Neural cell (in vitro differentiated cells): Measurements from ENCODE around the gene TMEM50B. TPM values are rescaled to one million over a fixed set of nuclear protein-coding genes. Genes with fewer than 3 reads are reported as not detected.
"Not testable (repeated sequence)": the region's sequence is repeated elsewhere in the genome, so short reads cannot be mapped to it uniquely, and the experiment has no call there.

Experiments used
- H2AFZ ChIP-seq: fragments of 200-600, 300-800 bp; sonication (generic), shearing (Covaris generic); 2 replicates; pipeline ENCODE4 v1.6.0; 2014; ENCODE audit warnings: low read depth, mild to moderate bottlenecking, antibody characterized with exemption, low read length, moderate library complexity
- H3F3A ChIP-seq: fragments of 200-600 bp; shearing (Covaris generic); 2 replicates; pipeline ENCODE4 v1.6.1; 2016; ENCODE audit warnings: mild to moderate bottlenecking, moderate library complexity, mixed read lengths, antibody characterized with exemption, low read length; ENCODE audit not compliant: insufficient read depth, poor library complexity, severe bottlenecking
- H3K27ac ChIP-seq: fragments of 200-600, 300-800 bp; sonication (generic), shearing (Covaris generic); 2 replicates; pipeline ENCODE4 v1.5.1; 2014; ENCODE audit warnings: mild to moderate bottlenecking, low read length, moderate library complexity
- H3K27me3 ChIP-seq: fragments of 300-800, 200-600 bp; sonication (generic), shearing (Covaris generic); 2 replicates; pipeline ENCODE4 v1.6.0; 2014; ENCODE audit warnings: mild to moderate bottlenecking, low read depth, low read length, moderate library complexity; ENCODE audit not compliant: insufficient read depth
- H3K36me3 ChIP-seq: fragments of 300-800, 200-600 bp; sonication (generic), shearing (Covaris generic); 2 replicates; pipeline ENCODE4 v1.5.1; 2014; ENCODE audit warnings: mild to moderate bottlenecking, antibody characterized with exemption, low read length, moderate library complexity; ENCODE audit not compliant: insufficient read depth
- H3K4me2 ChIP-seq: fragments of 300-800, 200-600 bp; sonication (generic), shearing (Covaris generic); 2 replicates; pipeline ENCODE4 v1.6.0; 2014; ENCODE audit warnings: mild to moderate bottlenecking, low read length
- H3K4me3 ChIP-seq: fragments of 300-800, 200-600 bp; sonication (generic), shearing (Covaris generic); 2 replicates; pipeline ENCODE4 v1.5.1; 2014; ENCODE audit warnings: mild to moderate bottlenecking, low read length, moderate library complexity
- H3K79me2 ChIP-seq: fragments of 200-600 bp; shearing (Covaris generic); replicated peaks from 2 replicates; pipeline ENCODE4 v1.6.0; 2014; ENCODE audit warnings: mild to moderate bottlenecking, low read length, moderate library complexity; ENCODE audit not compliant: insufficient read depth
- H3K9ac ChIP-seq: fragments of 300-800, 200-600 bp; sonication (generic), shearing (Covaris generic); 2 replicates; pipeline ENCODE4 v1.6.1; 2016; ENCODE audit warnings: mild to moderate bottlenecking, low read length, mixed read lengths
- H3K9me2 ChIP-seq: fragments of 200-600 bp; shearing (Covaris generic); 2 replicates; pipeline ENCODE4 v1.6.1; 2016; ENCODE audit warnings: mild to moderate bottlenecking, low read length, mixed read lengths; ENCODE audit not compliant: insufficient read depth
- H3K9me3 ChIP-seq: fragments of 200-600, 300-800 bp; sonication (generic), shearing (Covaris generic); 2 replicates; pipeline ENCODE4 v1.6.1; 2016; ENCODE audit warnings: mild to moderate bottlenecking, mixed run types, low read length, moderate library complexity, mixed read lengths
- H4K20me1 ChIP-seq: fragments of 200-600 bp; shearing (Covaris generic); 2 replicates; pipeline ENCODE4 v1.6.1; 2016; ENCODE audit warnings: mild to moderate bottlenecking, mixed run types; ENCODE audit not compliant: insufficient read depth
- CTCF ChIP-seq: fragments of 450-650 bp; IDR thresholded peaks from 2 replicates; pipeline ENCODE4 v1.5.1; 2014; ENCODE audit warnings: antibody characterized with exemption, mild to moderate bottlenecking, moderate library complexity; ENCODE audit not compliant: poor library complexity, severe bottlenecking
- EP300 ChIP-seq: fragments of 450-650 bp; conservative IDR thresholded peaks from 2 replicates; pipeline ENCODE4 v1.6.1; 2014; ENCODE audit warnings: antibody characterized with exemption, mild to moderate bottlenecking, moderate library complexity; ENCODE audit not compliant: poor library complexity, severe bottlenecking
- EZH2 ChIP-seq: fragments of 200-600, 300-800 bp; shearing (Covaris generic), sonication (generic); IDR thresholded peaks from 2 replicates; pipeline ENCODE4 v1.6.1; 2014; ENCODE audit warnings: antibody characterized with exemption, low read length, borderline replicate concordance, mild to moderate bottlenecking; ENCODE audit not compliant: insufficient read depth, poor library complexity, severe bottlenecking
- MXI1 ChIP-seq: fragments of 450-650 bp; conservative IDR thresholded peaks from 2 replicates; pipeline ENCODE4 v1.6.1; 2014; ENCODE audit warnings: antibody characterized with exemption, mild to moderate bottlenecking; ENCODE audit not compliant: poor library complexity, severe bottlenecking
- POLR2AphosphoS5 ChIP-seq: IDR thresholded peaks from 2 replicates; pipeline ENCODE4 v1.6.1; 2012
- RAD21 ChIP-seq: fragments of 450-650 bp; conservative IDR thresholded peaks from 2 replicates; pipeline ENCODE4 v1.6.1; 2014; ENCODE audit warnings: antibody characterized with exemption, mild to moderate bottlenecking, moderate library complexity
- REST ChIP-seq: IDR thresholded peaks from 2 replicates; pipeline ENCODE4 v1.6.1; 2012; ENCODE audit warnings: borderline replicate concordance
- SMC3 ChIP-seq: fragments of 450-650 bp; conservative IDR thresholded peaks from 2 replicates; pipeline ENCODE4 v1.6.1; 2014; ENCODE audit warnings: antibody characterized with exemption, mild to moderate bottlenecking, moderate library complexity; ENCODE audit not compliant: poor library complexity
- TAF1 ChIP-seq: IDR thresholded peaks from 2 replicates; pipeline ENCODE4 v1.6.1; 2012; ENCODE audit warnings: low read depth
- polyA plus RNA-seq: library from polyadenylated mRNA; depleted of rRNA; stranded (reverse); fragments of >200 nt; gene quantifications from 2 replicates; pipeline ENCODE4 v1.2.3, GENCODE V29; 2014

TMEM50B gene
- polyA plus RNA-seq, 1 donor from 2014 or later: 69.4 TPM

GRCh38 chr21:33473344-33473743, 6.4 kb downstream of the TMEM50B start:
- H3K9ac ChIP-seq: no peak overlapping the region
- H2AFZ ChIP-seq: no peak overlapping the region
- H3K27ac ChIP-seq: no peak overlapping the region
- H3K36me3 ChIP-seq: no peaks in the 10 kb centered on the region
- H3K9me2 ChIP-seq: no peaks in the 10 kb centered on the region
- H3F3A ChIP-seq: no peaks in the 10 kb centered on the region
- no peaks in the 10 kb centered on the region for H3K9me3 ChIP-seq
- H3K4me2 ChIP-seq: no peak overlapping the region
- no peak for TF ChIP-seq SMC3
- no peak for TF ChIP-seq TAF1
- no peak for TF ChIP-seq EZH2
- no peak for TF ChIP-seq POLR2AphosphoS5
- TF ChIP-seq EP300: no peak
- no peak for TF ChIP-seq REST
- no peak for TF ChIP-seq CTCF
- no peak for TF ChIP-seq MXI1
- no peak for TF ChIP-seq RAD21
- H3K27me3 ChIP-seq: no peaks in the 10 kb centered on the region
- no peak overlapping the region for H3K4me3 ChIP-seq
- no peaks in the 10 kb centered on the region for H4K20me1 ChIP-seq
- H3K79me2 ChIP-seq: peaks cover 26% of the 10 kb centered on the region

GRCh38 chr21:33470701-33471100, 9.1 kb downstream of the TMEM50B start:
- Histone ChIP-seq H2AFZ (no peak overlapping the region), H3F3A (no peaks in the 10 kb centered on the region), H3K4me2 (no peak overlapping the region), H3K36me3 (no peaks in the 10 kb centered on the region), H3K27me3 (no peaks in the 10 kb centered on the region), H3K9me3 (no peaks in the 10 kb centered on the region), H3K4me3 (no peak overlapping the region), H3K79me2 (peaks cover 20% of the 10 kb centered on the region), H4K20me1 (no peaks in the 10 kb centered on the region), H3K27ac (no peak overlapping the region), H3K9ac (no peak overlapping the region), H3K9me2 (no peaks in the 10 kb centered on the region)
- TF ChIP-seq TAF1: no peak
- TF ChIP-seq MXI1: no peak
- TF ChIP-seq REST: no peak
- no peak for TF ChIP-seq SMC3
- TF ChIP-seq EP300: no peak
- TF ChIP-seq POLR2AphosphoS5: no peak

GRCh38 chr21:33469183-33469582, 10.6 kb downstream of the TMEM50B start:
- H3K79me2 ChIP-seq: peaks cover 15% of the 10 kb centered on the region
- not testable (repeated sequence) for H3K36me3 ChIP-seq, H3K9me3 ChIP-seq, H3K4me2 ChIP-seq, H3F3A ChIP-seq, H2AFZ ChIP-seq, H3K27ac ChIP-seq, H3K9me2 ChIP-seq, H4K20me1 ChIP-seq, H3K9ac ChIP-seq, H3K4me3 ChIP-seq, H3K27me3 ChIP-seq
